GM21825 (cell line): ENCODE measurements around the gene SOS1.
"Not testable (repeated sequence)": the region's sequence is repeated elsewhere in the genome, so short reads cannot be mapped to it uniquely, and the experiment has no call there.

Experiments used
- ATAC-seq: cut with Tn5 transposase; IDR thresholded peaks from one replicate; pipeline ENCODE4 v1.9.1; 2021; ENCODE audit warnings: mild to moderate bottlenecking, moderate library complexity; ENCODE audit not compliant: unreplicated experiment

The SOS1 gene

DNA sequence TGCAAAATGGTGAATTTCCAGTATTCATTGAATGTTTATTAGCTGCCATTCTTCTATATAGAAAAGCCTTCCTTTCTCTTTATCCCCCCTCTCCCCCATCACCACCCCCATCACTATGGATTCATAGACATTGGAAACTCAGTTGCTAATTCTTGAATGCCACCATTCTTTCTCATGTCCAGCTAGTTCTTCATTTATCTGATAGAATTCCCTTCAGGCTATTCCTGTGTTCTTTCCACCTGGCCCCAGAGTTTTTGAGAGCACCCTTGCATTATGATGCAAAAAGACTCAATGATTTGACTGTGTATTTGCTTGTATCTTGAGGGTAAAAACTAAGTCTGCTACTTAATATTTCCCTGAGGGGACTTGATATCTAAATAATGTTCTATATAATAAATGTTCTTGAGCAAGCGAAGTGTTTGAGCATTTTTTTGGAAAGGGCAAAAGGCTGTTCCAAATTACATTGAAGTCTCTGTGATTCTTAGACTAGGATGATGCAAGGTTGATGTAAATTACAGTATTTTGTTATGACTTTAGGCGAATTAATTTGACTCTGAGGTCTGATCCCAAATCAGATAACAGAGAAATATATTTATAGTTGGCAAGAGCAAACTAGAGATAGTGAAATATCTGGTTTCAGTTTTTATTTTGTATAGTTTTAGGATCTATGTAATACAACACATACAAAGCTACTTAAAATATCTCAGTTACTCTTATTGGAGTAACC, 18.8 kb upstream of the SOS1 start:
- no peak for ATAC-seq

DNA sequence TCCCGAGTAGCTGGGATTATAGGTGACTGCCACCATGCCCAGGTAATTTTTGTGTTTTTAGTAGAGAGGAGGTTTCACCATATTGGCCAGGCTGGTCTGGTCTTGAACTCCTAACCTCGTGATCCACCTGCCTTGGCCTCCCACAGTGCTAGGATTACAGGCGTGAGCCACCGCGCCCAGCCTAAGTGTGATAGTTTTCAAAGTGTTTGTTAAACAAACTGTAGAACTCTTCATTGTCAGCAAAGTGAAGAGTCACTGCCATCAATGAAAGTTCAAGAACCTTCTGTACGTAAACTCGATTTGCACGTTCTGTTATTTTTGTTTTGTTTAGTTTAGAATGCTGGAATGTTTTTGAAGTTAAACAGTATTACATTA, 18.0 kb upstream of the SOS1 start:
- ATAC-seq: no peak

DNA sequence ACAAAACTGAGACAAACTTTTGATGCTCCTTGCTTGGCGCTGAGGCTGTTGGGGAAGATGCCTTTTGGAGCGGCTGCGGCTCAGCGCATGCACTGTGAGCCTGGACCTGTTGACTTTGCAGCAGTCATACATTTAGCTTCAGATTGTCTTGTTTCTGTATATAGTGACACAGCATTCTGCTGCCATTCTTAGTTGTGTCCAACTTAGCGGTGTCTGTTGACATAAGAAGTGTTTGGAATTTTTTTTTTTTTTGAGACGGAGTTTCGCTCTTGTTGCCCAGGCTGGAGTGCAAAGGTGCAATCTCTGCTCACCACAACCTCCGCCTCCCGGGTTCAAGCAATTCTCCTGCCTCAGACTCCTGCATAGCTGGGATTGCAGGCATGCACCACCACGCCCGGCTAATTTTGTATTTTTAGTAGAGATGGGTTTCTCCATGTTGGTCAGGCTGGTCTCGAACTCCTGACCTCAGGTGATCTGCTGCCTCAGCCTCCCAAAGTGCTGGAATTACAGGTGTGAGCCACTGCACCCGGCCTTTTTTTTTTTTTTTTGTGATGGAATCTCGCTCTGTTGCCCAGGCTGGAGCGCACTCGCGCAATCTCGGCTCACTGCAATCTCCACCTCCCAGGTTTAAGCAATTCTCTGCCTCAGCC, 17.5 kb upstream of the SOS1 start:
- not testable (repeated sequence) for ATAC-seq

DNA sequence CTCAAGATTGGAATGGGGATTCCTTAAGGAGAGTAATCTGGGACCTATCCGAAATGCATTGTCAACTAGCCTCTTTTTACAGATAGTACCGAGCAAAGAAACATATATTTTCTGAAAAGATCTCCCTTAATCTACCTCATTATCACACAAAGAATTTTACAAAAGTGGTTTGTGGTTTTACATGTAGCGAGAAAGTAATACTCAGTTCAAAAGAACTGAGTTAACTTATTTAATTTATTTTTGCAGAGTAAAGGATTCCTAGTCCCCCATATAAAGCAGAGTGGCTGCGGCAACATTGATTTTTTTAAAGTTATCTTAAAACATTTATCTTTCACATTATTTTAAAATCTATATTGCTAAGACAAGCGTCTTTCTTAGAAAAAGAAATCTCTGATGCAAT, 15.9 kb upstream of the SOS1 start:
- no peak for ATAC-seq

DNA sequence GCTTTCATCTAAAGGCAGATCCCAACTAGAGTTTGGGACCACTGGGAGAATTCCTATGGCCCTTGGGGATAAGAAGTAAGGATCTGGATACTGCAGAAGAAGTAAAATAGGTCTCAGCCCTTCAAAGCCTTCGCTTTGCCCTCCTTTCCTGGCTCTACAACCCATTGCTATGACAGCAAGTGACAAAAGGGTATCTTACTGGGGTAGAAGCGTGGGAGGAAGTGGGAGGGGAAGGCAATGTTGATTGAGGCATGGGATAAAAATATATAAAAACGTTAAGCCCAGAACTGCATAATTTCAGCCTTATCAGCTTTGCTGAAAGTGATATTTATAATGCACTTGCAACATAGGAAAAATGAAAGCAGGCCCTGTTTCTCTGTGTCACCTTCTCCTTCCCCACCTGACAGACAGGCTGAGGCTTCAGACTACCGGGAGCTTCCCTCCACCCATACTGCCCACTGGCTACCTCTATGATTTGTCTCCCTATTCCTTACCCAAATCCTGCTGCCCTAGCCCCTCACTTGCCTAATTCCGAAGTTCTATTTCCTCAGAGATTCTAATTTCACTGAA, 14.9 kb upstream of the SOS1 start:
- no peak for ATAC-seq

DNA sequence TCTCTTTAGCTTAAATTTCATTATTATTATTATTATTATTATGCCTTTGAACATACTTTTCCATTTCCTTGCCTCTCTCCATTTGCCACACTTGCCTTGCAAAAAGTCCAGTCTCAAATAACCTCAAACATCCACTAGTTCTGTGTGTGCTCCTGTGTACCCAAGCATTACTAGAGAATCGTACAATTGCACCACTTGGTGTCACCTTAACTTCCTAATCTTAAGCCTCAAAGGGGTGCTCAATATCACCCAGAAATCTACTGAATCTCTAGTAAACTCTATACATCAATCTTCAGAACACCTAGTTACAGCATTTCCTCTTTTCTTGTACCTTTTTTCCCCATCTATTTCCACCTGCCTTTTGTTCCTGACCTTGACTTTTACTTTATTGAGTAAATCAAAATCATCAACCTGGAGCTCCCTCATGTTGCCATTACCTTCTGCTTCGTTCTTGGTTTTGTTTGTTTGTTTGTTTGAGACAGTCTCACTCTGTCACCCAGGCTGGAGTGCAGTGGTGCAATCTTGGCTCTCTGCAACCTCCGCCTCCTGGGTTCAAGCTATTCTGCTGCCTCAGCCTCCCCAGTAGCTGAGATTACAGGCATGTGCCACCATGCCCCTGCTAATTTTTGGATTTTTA, 12.5 kb upstream of the SOS1 start:
- ATAC-seq: no peak

DNA sequence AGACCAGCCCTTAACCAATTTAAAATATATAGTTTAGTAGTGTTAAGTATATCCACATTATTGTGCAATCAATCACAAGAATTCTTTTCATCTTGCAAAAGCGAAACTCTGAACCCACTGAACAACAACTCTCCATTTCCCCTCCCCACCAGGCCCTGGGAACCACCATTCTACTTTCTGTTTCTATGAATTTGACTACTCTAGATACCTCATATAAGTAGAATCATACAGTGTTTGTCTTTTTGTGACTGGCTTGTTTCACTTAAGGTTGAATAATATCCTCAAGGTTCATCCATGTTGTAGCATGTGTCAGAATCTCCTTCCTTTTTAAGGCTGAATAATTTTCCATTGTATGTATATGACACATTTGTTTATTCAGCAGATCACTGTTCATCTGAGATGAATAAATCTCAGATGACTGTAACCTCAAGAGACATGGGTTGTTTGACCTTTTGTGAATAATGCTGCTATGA, 8.1 kb upstream of the SOS1 start:
- ATAC-seq: peak; percentile 38

DNA sequence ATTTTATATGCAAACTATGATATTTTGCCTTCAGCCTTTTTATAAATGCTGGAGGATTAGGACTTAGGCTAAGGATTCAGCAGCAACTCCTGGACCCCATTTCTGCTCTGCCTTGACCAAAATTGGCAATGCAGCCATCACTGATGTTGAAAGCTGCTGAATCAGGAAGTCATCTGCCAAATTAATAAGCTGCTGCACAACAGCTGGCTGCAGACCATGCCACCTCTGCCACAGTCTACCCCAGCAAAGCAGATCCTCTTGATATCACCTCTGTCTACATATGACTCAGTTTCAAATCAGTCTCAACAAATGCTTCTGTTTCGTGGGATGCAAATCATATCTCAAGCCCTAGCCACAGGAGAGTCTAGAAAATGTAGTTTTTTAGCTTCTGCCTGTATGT, 7.1 kb upstream of the SOS1 start:
- peak; percentile 47 for ATAC-seq

DNA sequence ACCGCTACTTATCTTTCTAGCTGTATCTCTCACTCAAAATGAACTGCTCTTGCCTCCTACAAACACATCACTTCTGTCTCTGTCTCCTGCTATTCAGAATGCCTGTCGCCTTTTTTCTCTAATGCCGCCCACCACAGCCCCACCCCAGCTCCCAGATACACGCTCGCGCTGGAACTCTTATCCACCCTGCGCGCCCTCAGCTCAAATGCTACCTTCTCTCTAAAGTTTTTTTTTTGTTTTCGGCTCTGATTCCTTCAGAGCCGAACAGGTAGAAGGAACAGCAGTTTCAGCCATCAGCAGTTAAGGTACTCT, 3.9 kb upstream of the SOS1 start:
- no peak for ATAC-seq

DNA sequence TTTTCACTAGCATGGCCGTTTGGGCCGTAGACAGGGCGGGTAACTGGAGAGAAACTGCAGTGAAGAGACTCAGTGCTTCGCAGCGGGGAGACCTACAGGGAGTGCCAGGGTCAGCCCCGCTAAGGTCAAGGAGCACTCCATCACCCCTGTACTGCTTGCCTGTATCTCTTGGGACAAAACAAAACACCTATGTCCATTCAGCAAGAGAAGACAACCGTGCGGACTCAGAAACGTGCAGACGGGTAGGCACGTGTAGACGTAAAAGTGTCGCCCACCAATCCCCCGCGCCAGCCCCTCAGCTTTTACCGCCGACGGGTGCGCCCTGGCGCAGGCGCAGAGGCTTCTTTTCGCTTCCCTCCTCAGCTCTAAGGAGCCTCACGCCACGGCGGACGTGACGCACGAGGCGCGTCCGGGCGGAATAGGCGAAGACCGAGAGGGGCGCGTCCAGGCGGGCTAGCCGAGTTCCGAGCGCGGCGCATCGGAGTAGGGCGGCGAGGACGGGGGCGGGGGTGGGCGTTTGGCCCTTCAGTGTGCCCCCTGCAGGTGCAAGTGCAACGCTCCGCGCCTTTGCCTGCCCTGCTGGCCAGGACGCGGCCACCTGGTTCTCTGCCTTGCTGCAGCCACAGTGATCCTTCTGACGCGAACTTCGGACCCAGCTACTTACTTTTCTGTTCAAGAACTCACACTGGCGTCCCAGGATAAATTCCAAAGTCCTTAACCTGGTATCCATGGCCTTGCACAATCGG, 3.3 kb upstream of the SOS1 start:
- ATAC-seq: peak; percentile 56

DNA sequence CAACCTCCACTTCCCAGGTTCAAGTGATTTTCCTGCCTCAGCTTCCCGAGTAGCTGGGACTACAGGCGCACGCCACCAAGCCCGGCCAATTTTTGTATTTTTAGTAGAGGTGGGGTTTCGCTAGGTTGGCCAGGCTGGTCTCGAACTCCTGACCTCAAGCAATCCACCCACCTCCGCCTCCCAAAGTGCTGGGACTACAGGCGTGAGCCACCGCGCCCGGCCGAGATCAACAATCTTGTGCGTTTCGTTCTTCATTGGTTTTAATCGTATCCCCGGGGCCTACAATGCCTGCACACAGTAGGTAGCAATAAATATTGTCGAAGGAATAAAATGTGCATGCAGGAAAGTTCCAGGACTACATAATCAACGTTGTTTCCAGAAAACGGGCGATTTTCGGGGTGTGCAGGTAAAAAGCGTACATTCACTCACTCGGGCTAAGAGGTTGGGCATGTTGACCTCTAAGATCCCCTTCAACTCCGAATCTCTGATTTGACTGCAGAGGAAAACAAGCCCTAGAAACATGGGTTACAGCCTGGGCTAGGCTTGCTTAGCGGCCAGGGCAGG, 2.7 kb upstream of the SOS1 start:
- no peak for ATAC-seq

DNA sequence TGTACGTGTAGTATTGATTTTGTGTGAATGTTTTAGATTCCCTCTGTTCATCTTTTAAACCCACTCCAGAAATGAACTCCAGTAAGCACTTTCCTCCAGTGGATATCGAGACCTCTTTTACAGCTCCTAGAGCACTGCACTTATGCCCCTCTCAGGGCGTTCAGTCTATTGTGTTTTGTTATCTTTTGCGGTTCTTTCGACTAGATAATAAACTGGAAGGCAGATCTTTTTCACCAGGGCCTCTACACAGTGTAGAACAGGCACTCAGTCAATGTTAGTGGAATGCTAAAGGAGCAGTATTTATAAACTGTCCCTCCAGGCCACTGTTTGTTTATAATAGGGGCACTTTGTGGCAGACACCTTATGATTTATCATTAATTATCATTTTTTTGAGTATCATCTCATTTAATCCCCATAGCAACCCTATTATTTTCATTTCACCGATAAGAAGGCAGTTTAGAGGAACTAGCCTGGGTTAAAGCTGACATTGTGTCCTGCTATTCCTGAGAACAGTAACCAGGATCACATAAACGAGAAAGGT, 742 bp upstream of the SOS1 start:
- no peak for ATAC-seq

DNA sequence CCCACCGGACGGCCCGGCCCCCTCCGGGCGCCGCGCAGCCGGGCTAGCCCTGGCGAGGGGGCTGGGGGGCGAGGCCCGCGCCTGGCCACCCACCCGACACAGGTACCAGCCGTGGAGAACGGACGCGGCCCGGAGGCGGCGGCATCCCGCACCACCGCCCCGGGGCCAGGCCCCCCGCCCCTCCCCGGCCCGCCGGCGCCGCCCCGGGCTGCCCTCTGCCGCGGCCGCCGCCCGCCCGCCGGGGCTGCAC, 405 bp downstream of the SOS1 start:
- peak; percentile 14 for ATAC-seq

DNA sequence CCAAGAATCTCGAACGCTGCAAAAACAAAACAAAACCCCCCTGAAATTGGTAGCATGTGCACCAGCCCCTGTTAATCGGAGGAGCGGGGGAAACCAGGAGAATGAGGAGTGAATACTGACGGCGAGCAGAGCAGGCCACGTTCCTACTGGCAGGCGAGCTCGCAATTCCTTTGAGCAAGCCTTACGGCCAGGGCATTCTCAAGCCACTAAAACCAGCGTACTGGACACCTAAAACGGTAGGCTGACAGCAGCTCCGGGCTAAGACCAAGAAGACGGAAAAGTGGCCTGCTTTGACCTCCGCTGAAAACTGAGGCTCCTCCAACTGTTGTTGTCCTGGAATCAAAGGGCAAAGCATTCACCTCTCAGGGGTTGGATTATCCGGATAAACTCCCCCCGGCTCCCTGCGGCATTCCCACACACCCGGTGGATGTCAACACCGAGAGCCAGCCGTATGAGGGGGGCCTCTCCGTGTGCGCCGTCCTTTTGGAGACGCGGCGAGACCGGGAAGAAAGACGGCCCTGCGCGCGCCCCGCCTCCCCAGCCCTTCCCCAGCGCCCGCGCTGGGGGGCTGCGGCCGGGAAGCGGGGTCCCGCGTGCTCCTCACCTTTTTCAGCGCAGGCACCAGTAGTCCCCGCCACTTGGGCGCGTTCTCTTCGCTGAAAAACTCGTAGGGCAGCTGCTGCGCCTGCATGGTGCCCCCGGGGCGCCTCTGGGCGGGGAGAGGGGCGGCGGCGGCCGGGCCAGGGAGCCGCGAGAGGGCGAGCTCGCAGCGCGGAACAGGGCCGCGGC, 925 bp downstream of the SOS1 start:
- ATAC-seq: peak; percentile 37

DNA sequence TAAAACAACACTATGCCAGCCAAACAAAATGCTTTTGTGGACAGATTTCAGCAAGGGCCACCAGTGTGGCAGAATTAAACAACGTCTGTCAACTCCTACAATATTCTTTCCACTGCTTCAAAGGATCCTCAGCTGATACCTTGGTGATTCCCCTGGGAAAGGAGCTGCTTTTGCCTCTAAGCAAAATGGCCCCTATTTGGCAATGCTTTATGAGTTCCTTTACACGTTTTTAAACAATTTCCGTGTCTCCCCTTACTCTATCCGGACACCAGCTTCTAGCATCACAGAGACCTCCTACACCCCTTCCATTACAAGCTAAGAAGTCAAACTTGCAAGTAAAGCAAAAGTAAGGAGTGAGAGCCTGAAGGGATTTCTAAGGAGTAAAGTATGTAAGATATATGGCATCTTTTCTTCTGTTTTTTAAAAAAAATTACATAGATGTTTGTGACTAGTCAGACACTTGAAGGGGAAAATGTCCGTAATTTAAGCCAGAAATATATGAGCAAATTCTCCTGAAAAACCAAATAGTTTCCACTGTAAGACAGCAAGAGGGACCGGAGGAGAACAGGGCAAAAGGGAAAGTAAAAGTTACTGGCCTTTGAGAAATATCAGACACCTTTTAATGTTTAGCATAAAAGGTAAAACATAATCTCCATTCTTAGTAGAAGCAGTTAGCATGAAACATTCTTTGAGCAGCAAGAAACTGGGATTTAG, 1.9 kb downstream of the SOS1 start:
- ATAC-seq: no peak

DNA sequence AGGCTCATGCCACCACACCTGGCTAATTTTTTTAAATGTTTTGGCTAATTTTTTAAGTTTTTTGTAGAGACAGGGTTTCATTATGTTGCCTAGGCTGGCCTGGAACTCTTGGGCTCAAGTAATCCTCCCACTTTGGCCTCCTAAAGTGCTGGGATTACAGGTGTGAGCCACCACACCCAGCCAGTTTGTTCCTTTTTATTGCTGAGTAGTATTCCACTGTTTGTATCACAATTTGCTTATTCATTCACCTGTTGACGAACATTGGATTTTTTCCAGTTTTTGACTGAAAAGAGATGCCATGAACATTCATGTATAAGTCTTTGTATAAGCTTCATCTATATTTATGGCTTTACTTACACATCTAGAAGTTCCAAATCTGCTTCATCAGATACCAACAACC, 5.3 kb downstream of the SOS1 start:
- ATAC-seq: no peak

DNA sequence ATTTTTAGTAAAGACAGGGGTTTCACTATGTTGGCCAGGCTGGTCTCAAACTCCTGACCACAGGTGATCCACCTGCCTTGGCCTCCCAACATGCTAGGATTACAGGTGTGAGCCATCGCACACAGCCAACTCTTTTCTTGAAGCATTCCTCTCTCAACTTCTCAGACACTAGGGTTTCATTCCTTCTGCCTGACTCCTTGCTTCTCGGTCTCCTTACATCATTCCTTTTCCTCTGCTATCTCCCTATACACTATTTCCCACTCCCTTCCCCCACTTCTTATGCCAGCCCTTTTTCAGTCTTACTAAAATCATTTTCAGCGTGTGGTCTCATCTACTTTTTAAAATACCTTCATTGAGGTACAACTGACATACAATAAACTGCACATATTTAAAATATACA, 6.1 kb downstream of the SOS1 start:
- no peak for ATAC-seq

DNA sequence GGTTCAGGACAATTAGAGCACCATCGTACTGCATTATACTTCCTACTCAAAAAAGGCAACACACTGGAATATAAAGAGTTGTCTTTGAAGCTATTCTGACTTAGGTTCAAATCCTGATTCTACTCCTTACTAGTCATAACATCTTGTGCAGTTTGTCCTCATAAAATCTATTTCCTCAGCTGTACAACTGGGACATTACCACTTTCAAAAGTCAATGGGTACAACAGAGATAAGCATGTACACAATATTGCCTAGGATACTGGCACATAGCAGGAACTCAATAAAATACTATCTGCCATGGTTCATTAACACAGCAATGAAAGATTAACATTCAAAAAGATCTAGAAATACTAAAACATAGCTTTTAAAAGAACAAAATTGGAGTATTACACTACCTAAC, 11.3 kb downstream of the SOS1 start:
- ATAC-seq: no peak

DNA sequence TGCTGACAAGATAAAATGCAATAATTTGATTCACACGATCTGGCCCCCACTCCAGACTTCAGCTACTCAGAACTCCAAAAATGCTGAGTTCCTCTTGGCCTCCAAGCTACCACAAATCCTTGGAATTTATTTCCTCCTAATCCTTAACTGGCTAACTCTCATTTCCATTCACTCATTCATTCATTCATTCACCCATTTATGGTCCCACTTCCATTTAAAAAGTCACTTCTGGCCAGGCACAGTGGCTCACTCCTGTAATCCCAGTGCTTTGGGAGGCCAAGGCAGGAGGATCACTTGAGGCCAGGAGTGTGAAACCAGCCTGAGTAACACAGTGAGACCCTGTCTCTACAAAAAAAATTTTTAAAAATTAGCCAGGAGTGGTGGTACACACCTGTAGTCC, 12.5 kb downstream of the SOS1 start:
- ATAC-seq: no peak
